GM13977 (cell line): ENCODE results near the gene MAFF.

Experiments used
- DNase-seq: peaks from one replicate; pipeline ENCODE4 v3.0.0; 2012; ENCODE audit warnings: low spot score
- CTCF ChIP-seq: IDR thresholded peaks from 2 replicates; pipeline ENCODE4 v1.5.1; 2012; ENCODE audit warnings: mild to moderate bottlenecking, control low read depth; ENCODE audit not compliant: insufficient read depth; ENCODE audit errors: extremely low read depth, missing control alignments
- in situ Hi-C: fragments of 300-500 bp; cut with MboI; formaldehyde crosslinking; loops from one replicate; pipeline ENCODE4 v1.12.0; 2022; ENCODE audit warnings: low sequenced_read_pairs, low pct_unique_long_range_greater_than_20kb, mixed read lengths, inconsistent platforms; ENCODE audit not compliant: unreplicated experiment

MAFF gene

GRCh38 chr22:38203855-38204514 lies 2.2 kb downstream of the MAFF start:
- DNase-seq: no peak
- in situ Hi-C loops: no loop called here
- no peak for TF ChIP-seq CTCF

- peak; percentile 61 for DNase-seq
- in situ Hi-C loops: no loop called here
- no peak for TF ChIP-seq CTCF
These were observed 3.0 kb downstream of the MAFF start for GRCh38 chr22:38204784-38205183.

- no peak for DNase-seq
- in situ Hi-C loops: no loop called here
- no peak for TF ChIP-seq CTCF
These were observed 3.7 kb downstream of the MAFF start for GRCh38 chr22:38205261-38206128.

- TF ChIP-seq CTCF: no peak
- DNase-seq: no peak
These were observed 6.2 kb downstream of the MAFF start for GRCh38 chr22:38207898-38208432.

GRCh38 chr22:38208551-38208968 lies 6.8 kb downstream of the MAFF start:
- DNase-seq: no peak
- in situ Hi-C loops: no loop called here
- no peak for TF ChIP-seq CTCF

More at GRCh38 chr22:38207898-38208432, 6.2 kb downstream of the MAFF start:
- in situ Hi-C loops: no loop called here

- DNase-seq: no peak
- in situ Hi-C loops: no loop called here
- TF ChIP-seq CTCF: no peak
These were observed 9.8 kb downstream of the MAFF start for GRCh38 chr22:38211556-38211955.
